HG03520 (cell line): ENCODE measurements around the gene EFCAB9.

Experiments
- ATAC-seq: cut with Tn5 transposase; IDR thresholded peaks from one replicate; pipeline ENCODE4 v1.9.1; 2021; ENCODE audit warnings: mild to moderate bottlenecking, moderate library complexity; ENCODE audit not compliant: unreplicated experiment

Gene EFCAB9

DNA sequence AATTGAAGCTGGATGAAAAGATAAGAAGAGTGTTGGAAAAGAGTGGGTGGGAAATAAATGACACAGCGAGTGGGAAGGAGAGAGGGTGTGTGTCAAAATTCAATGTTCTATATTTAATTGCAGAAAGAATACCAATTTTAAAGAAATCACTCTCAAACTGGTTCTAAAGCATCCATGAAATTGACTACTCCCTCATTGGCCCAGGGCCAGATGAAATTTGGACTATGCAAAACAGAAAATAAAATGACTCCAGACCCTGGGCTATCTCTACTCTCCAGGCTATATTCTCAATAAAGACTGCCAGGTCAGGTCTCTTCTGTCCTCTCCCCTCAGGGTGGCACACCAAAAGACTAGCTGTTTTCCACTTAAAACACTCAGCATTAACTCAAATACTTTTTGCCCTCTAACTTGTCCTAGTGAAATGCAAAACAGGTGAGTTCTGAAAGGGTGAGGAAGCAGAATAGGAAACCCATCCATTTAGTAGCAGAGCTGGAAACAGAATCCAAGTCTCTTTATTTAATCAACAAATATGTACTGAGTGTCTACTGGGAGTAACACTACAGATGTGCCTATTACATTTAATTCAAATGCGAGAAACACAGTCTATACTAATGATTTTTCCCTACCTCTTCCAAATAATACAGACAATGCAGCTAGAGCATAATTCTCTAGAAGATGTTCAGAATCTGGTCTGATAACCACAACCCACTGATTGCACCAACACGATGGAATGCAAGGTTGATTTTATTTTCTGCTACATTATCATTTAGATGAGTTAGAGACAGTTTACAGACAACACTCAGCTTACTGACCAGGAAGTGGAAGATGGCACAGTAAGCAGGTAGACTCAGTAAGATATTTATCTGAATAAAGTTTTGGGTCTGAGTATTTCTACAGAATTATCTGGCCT lies 42.1 kb downstream of the EFCAB9 start:
- no peak for ATAC-seq

DNA sequence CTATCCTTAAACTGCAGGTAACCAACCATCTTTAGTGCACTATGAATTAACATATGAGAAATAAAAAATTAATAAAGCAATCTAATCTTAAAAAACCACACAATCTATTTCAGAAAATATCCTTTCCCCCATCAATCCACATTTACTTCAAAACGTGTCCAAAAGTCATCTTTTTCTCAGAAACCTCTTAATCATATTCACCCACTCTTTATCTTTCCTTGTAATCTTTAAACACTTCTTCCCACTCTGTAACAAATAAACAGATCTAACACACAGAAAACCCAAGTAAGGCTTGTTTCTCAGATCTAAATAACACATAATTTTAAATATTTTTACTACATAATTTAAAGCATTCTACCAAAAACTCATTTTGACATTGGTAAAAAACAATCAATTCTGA lies 44.4 kb downstream of the EFCAB9 start:
- no peak for ATAC-seq

DNA sequence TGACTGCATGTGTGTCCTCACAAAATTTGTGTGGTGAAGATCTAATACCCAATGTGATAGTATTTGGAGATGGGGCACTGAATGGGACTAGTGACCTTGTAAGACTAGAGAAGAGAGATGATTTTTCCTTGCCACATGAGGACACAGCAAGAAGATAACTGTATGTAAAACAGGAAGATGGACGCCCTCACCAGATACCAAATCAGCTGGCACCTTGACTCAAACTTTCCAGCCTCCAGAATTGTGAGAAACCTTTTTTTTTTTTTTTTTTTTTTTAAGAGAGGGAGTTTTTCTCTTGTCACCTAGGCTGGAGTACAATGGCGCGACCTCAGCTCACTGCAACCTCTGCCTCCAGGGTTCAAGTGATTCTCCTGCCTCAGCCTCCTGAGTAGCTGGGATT lies 49.3 kb downstream of the EFCAB9 start:
- no peak for ATAC-seq

DNA sequence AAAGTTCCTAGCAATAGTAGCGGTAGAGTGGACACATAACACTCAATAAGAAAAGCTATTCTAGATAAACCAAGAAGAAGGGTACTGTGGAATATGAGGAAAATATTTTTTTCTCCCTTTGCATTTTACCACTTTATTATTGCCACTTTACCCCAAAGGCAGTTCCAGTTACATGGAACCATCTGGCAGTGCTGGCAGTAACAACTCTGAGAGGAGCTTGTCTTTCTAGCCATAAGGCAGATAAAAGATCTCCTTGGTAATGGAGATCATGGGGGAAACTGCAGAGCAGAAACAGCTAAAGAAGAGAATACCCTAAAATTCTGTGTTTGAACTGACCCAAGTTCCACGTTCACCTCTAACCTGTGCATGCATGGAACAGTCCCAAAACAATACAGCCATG lies 51.1 kb downstream of the EFCAB9 start:
- ATAC-seq: no peak

- no peak for ATAC-seq
Observed at GRCh38 chr5:172245703-172246125, 51.7 kb downstream of the EFCAB9 start.

- ATAC-seq: no peak
Observed at GRCh38 chr5:172248637-172249036, 54.7 kb downstream of the EFCAB9 start.

GRCh38 chr5:172251419-172251818 lies 57.4 kb downstream of the EFCAB9 start:
- ATAC-seq: no peak

DNA sequence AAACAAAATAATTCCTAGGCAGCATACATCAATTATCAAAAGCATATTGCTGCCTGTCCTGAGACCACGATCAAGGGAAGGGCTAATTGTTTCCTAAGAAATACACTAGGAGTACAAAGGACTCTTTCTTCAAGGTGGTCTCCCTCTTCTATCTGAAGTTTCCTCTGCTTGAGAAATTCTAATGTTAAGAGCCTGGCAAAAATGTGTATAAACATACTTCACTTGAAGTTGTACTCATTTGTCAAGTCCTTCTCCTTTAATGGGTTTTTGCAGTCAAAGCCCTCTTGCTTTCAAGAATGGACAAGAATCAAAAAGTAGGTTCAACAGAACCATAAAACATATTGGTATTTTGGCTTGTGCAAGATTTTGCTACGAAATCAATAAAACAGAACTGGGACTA lies 58.5 kb downstream of the EFCAB9 start:
- ATAC-seq: no peak
